GM12872 (cell line): ENCODE data around the gene LHX3.

ENCODE experiments used
- TF ChIP-seq, protein P1 (sequence below): IDR thresholded peaks from 3 replicates; pipeline ENCODE4 v1.5.1; 2011; ENCODE audit warnings: low read depth, mild to moderate bottlenecking, low read length, moderate library complexity; ENCODE audit not compliant: insufficient read depth

Gene LHX3

DNA sequence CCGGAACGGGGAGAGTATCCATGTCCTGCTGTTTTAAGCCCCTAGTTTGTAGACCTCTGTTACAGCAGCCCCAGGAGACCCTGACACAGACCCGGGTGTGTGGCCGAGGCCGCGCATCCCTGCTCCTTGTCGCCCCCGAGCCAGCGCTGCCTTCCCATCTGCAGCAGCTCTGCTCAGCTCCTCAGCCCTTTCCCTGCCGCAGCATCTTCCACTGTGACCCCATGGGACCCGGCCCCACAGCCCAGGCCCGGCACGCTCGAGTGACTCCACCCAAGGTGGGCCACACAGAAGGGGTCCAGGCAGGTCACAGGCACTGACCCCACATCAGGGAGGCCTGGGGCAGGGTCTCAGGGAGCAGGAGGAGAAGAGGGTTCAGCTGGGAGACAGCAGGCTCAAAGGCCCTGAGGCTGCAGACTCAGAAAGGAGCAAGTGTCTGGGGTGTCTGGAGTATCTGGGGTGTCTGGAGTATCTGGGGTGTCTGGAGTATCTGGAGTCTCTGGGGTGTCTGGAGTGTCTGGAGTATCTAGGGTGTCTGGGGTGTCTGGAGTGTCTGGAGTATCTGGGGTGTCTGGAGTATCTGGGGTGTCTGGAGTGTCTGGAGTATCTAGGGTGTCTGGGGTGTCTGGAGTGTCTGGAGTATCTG, 31.2 kb downstream of the LHX3 start:
- TF ChIP-seq, protein P1, sequence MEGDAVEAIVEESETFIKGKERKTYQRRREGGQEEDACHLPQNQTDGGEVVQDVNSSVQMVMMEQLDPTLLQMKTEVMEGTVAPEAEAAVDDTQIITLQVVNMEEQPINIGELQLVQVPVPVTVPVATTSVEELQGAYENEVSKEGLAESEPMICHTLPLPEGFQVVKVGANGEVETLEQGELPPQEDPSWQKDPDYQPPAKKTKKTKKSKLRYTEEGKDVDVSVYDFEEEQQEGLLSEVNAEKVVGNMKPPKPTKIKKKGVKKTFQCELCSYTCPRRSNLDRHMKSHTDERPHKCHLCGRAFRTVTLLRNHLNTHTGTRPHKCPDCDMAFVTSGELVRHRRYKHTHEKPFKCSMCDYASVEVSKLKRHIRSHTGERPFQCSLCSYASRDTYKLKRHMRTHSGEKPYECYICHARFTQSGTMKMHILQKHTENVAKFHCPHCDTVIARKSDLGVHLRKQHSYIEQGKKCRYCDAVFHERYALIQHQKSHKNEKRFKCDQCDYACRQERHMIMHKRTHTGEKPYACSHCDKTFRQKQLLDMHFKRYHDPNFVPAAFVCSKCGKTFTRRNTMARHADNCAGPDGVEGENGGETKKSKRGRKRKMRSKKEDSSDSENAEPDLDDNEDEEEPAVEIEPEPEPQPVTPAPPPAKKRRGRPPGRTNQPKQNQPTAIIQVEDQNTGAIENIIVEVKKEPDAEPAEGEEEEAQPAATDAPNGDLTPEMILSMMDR = no peak

DNA sequence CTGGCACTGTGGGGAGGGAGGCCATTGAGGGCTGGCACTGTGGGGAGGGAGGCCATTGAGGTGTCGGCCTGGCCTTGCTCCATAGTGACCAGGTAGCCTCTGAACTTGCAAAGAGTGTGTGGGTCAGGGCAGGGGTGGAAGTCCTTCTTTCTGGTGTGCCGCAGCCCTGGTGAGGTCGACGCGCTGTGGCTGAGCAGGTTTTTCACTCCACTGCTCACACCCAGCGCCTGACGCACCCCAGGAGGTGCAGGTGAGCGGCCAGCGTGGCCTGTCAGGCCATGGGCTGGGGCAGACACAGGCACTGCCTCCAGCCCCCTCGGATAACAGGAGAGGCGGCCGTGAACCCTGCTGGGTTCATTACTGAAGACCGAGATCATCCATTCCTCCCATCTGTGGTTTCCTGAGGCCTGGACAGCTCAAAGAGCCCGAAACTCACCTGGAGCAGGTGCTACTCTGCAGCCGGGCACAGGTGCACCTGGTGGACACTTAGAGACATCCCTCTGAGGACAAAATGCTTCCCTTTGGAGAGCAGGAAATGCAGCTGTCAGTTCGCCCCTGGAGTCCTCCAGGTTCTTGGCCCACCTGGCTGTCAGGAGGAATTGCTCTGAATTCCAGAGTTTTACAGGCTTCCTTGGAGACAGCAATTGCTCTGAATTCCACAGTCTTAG, 32.4 kb downstream of the LHX3 start:
- TF ChIP-seq, protein P1 = no peak

GRCh38 chr9:136171801-136172411, 33.0 kb downstream of the LHX3 start:
- TF ChIP-seq, protein P1 = no peak

- TF ChIP-seq, protein P1 = no peak
Observed at GRCh38 chr9:136171009-136171800, 33.7 kb downstream of the LHX3 start.

GRCh38 chr9:136170006-136170901, 34.7 kb downstream of the LHX3 start:
- TF ChIP-seq, protein P1 = peak; percentile 91

GRCh38 chr9:136169495-136169894, 35.4 kb downstream of the LHX3 start:
- TF ChIP-seq, protein P1 = no peak
